ENCODE data around the gene SCN2A. TPM values are rescaled to one million over a fixed set of nuclear protein-coding genes. Genes with fewer than 3 reads are reported as not detected.

SCN2A gene
- not detected in 2 replicates for total RNA-seq (2022)
- Bru-seq, nascent RNA: percentile 3 among the genes with signal in this experiment
- BruChase-seq, experiment 1, labeled RNA remaining after a 2-hour chase: percentile 4 among the genes with signal in this experiment
- BruChase-seq, experiment 2, labeled RNA remaining after a 6-hour chase: percentile 8 among the genes with signal in this experiment
- long read RNA-seq: 0 reads

GRCh38 chr2:165239230-165239629 is at the start of gene SCN2A:
Gene SCN2A, plus strand, starts transcription at chr2:165239414. Its CDS starts 56,410 bp downstream, at chr2:165295824.
- ChIA-PET POLR2A (no interaction called here), CTCF (interaction anchor here (0.6 to 0.7 kb wide), 4 partner anchors 54 to 249 kb away, joined by 3 read pairs; no protein-coding TSS in a partner anchor)
- Mint-ChIP-seq H3K36me3 (ENCODE audit: insufficient read depth, unreplicated experiment) (no peaks in the 10 kb centered on the region), H3K9me3 (ENCODE audit: unreplicated experiment) (no peaks in the 10 kb centered on the region), H3K27ac (ENCODE audit: unreplicated experiment) (no peak within 1 kb of the TSS), H3K4me1 (ENCODE audit: low read depth, unreplicated experiment) (no peaks in the 10 kb centered on the region), H3K4me3 (ENCODE audit: unreplicated experiment) (no peak within 1 kb of the TSS), H3K27me3 (ENCODE audit: insufficient read depth, unreplicated experiment) (peaks cover 5% of the 10 kb centered on the region)
- BruUV-seq (replicated peaks): no TSS peak
- peak in 1 of 2 experiments; percentile 54 for DNase-seq
- Histone ChIP-seq H3K36me3 (ENCODE audit: control insufficient read depth, insufficient read depth, low read length) (no peaks in the 10 kb centered on the region), H3K4me3 (ENCODE audit: low read depth, low read length) (no peak within 1 kb of the TSS), H3K9me3 (no peaks in the 10 kb centered on the region), H3K27me3 (replicated peaks; ENCODE audit: control insufficient read depth, insufficient read depth, low read length) (no peaks in the 10 kb centered on the region), H3K4me1 (no peaks in the 10 kb centered on the region)
- peak; percentile 62 to 89 for TF ChIP-seq CTCF (IDR thresholded peaks at IDR 0.05; ENCODE audit: insufficient read depth in 1 of 2, low read depth in 1 of 2, low read length in 1 of 2, severe bottlenecking in 1 of 2, unreplicated experiment in 1 of 2)
- intact Hi-C loops (cut with micrococcal nuclease; ENCODE audit: unreplicated experiment): loop anchor here (1.0 to 10.0 kb wide), 5 partner anchors 54 to 635 kb away; no protein-coding TSS in a partner anchor

GRCh38 chr2:165191096-165191728 is 48.0 kb upstream of the SCN2A start:
- Histone ChIP-seq H3K27me3 (replicated peaks; ENCODE audit: control insufficient read depth, insufficient read depth, low read length) (no peaks in the 10 kb centered on the region), H3K9me3 (no peaks in the 10 kb centered on the region), H3K4me3 (ENCODE audit: low read depth, low read length) (no peak overlapping the region), H3K4me1 (no peaks in the 10 kb centered on the region), H3K36me3 (ENCODE audit: control insufficient read depth, insufficient read depth, low read length) (no peaks in the 10 kb centered on the region)
- H3K36me3 Mint-ChIP-seq (ENCODE audit: insufficient read depth, unreplicated experiment): no peaks in the 10 kb centered on the region
- no peaks in the 10 kb centered on the region for H3K9me3 Mint-ChIP-seq (ENCODE audit: unreplicated experiment)
- no peak overlapping the region for H3K4me3 Mint-ChIP-seq (ENCODE audit: unreplicated experiment)
- POLR2A ChIA-PET: no interaction called here
- no peak for TF ChIP-seq CTCF (IDR thresholded peaks at IDR 0.05; ENCODE audit: insufficient read depth in 1 of 2, low read depth in 1 of 2, low read length in 1 of 2, severe bottlenecking in 1 of 2, unreplicated experiment in 1 of 2)
- DNase-seq: no peak
- H3K4me1 Mint-ChIP-seq (ENCODE audit: low read depth, unreplicated experiment): no peaks in the 10 kb centered on the region
- H3K27ac Mint-ChIP-seq (ENCODE audit: unreplicated experiment): no peak overlapping the region
- H3K27me3 Mint-ChIP-seq (ENCODE audit: insufficient read depth, unreplicated experiment): peaks cover 16% of the 10 kb centered on the region
- CTCF ChIA-PET: no interaction called here
- no TSS peak for BruUV-seq (replicated peaks)
- intact Hi-C loops (cut with micrococcal nuclease; ENCODE audit: unreplicated experiment): no loop called here

- no peak for DNase-seq
- BruUV-seq (replicated peaks): no TSS peak
- POLR2A ChIA-PET: no interaction called here
- no peak overlapping the region for H3K27ac Mint-ChIP-seq (ENCODE audit: unreplicated experiment)
- no peak for TF ChIP-seq CTCF (IDR thresholded peaks at IDR 0.05; ENCODE audit: insufficient read depth in 1 of 2, low read depth in 1 of 2, low read length in 1 of 2, severe bottlenecking in 1 of 2, unreplicated experiment in 1 of 2)
- no peaks in the 10 kb centered on the region; the same call in 1 of the 2 replicates for H3K9me3 ChIP-seq
- H3K9me3 Mint-ChIP-seq (ENCODE audit: unreplicated experiment): no peaks in the 10 kb centered on the region
- H3K36me3 ChIP-seq (ENCODE audit: control insufficient read depth, insufficient read depth, low read length): no peaks in the 10 kb centered on the region
- no peaks in the 10 kb centered on the region for H3K4me1 ChIP-seq
- H3K4me1 Mint-ChIP-seq (ENCODE audit: low read depth, unreplicated experiment): no peaks in the 10 kb centered on the region
- H3K4me3 Mint-ChIP-seq (ENCODE audit: unreplicated experiment): no peak overlapping the region
- H3K4me3 ChIP-seq (ENCODE audit: low read depth, low read length): no peak overlapping the region
- H3K27me3 ChIP-seq (replicated peaks; ENCODE audit: control insufficient read depth, insufficient read depth, low read length): no peaks in the 10 kb centered on the region
- intact Hi-C loops (cut with micrococcal nuclease; ENCODE audit: unreplicated experiment): no loop called here
- CTCF ChIA-PET: interaction anchor here (1.0 kb wide), 1 partner anchor 11 kb away, joined by 4 read pairs; the partner anchor contains the start of gene SCN3A
- H3K36me3 Mint-ChIP-seq (ENCODE audit: insufficient read depth, unreplicated experiment): no peaks in the 10 kb centered on the region
- peaks cover 19% of the 10 kb centered on the region for H3K27me3 Mint-ChIP-seq (ENCODE audit: insufficient read depth, unreplicated experiment)
Observed at GRCh38 chr2:165192729-165193128, 46.5 kb upstream of the SCN2A start.

All from Caco-2 (cell line).